Measurements from ENCODE around the gene PIP5K1C. TPM values are rescaled to one million over a fixed set of nuclear protein-coding genes. Genes with fewer than 3 reads are reported as not detected.
A peak's percentile ranks its signal among the peaks of the same experiment; 100 is the strongest.

Gene PIP5K1C
- total RNA-seq, 1 donor from 2014 or later = 65.8 TPM

DNA sequence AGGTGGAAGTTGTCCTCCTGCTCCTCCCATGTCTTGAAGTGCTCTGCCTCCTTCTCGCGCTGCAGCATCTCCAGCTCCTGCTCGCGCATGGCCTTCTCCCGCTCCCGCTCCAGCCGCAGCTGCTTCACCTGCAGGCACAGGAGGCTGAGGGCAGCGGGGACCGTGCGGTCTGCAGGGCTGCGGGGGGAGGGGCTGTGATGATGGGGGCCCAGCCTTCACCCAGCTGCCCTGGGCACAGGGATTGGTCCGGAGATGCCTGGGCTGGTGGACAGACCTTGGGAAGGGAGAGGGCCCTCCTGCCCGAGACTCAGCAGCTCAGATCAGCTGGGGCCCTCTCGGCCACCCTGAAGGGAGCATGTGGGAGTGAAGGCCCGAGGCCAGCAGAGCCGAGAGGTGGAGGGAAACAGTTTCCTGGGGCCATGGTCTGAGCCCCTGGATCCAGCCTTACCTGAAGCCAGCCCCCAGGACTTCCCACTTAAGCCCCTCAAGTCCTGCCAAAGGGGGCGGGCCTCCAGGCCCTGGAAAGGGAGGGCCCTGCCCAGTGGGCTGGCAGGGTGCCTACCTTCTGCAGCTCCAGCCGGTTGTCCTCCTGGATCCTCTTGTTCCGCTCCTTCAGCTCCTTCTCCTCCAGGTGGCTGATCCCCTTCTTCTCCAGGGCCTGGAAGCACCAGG lies 80.0 kb downstream of the PIP5K1C start:
- DNase-seq (ENCODE audit: low spot score) = no peak
- H3K4me1 Mint-ChIP-seq (ENCODE audit: unreplicated experiment) = peaks cover 2% of the 10 kb centered on the region
- no peak overlapping the region for H3K4me3 Mint-ChIP-seq (ENCODE audit: unreplicated experiment)
- TF ChIP-seq, protein P1, sequence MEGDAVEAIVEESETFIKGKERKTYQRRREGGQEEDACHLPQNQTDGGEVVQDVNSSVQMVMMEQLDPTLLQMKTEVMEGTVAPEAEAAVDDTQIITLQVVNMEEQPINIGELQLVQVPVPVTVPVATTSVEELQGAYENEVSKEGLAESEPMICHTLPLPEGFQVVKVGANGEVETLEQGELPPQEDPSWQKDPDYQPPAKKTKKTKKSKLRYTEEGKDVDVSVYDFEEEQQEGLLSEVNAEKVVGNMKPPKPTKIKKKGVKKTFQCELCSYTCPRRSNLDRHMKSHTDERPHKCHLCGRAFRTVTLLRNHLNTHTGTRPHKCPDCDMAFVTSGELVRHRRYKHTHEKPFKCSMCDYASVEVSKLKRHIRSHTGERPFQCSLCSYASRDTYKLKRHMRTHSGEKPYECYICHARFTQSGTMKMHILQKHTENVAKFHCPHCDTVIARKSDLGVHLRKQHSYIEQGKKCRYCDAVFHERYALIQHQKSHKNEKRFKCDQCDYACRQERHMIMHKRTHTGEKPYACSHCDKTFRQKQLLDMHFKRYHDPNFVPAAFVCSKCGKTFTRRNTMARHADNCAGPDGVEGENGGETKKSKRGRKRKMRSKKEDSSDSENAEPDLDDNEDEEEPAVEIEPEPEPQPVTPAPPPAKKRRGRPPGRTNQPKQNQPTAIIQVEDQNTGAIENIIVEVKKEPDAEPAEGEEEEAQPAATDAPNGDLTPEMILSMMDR (IDR thresholded peaks at IDR 0.05; ENCODE audit: unreplicated experiment) = no peak
- H3K36me3 Mint-ChIP-seq (ENCODE audit: low read depth, unreplicated experiment) = peaks cover 8% of the 10 kb centered on the region
- H3K27me3 Mint-ChIP-seq (ENCODE audit: unreplicated experiment) = peaks cover 4% of the 10 kb centered on the region
- H3K27ac Mint-ChIP-seq (ENCODE audit: unreplicated experiment) = no peak overlapping the region
- no peaks in the 10 kb centered on the region for H3K9me3 Mint-ChIP-seq (ENCODE audit: unreplicated experiment)

DNA sequence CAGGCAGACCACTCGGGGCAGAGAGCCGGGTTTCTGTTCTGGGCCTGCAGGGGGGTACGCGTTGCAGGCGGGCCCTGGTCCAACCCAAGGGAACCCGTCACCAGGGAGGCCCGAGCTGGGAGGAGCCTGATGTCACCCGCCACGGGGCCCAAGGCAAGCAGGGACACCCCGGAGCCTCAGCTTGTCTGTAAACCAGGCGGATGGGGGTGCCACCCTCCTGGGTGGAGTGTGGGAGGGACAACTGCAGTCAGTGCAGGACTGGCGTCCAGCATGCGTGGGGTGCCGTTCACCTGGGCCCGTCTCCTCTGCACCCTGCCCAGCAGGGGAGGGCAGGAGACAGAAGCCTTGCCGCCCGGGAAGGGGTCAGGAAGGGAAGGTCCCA lies 80.6 kb downstream of the PIP5K1C start:
- Mint-ChIP-seq H3K9me3 (ENCODE audit: unreplicated experiment) (no peaks in the 10 kb centered on the region), H3K4me3 (ENCODE audit: unreplicated experiment) (no peak overlapping the region), H3K36me3 (ENCODE audit: low read depth, unreplicated experiment) (peaks cover 8% of the 10 kb centered on the region), H3K27ac (ENCODE audit: unreplicated experiment) (no peak overlapping the region), H3K4me1 (ENCODE audit: unreplicated experiment) (no peaks in the 10 kb centered on the region), H3K27me3 (ENCODE audit: unreplicated experiment) (peaks cover 4% of the 10 kb centered on the region)
- TF ChIP-seq, protein P1 (IDR thresholded peaks at IDR 0.05; ENCODE audit: unreplicated experiment) = no peak
- no peak for DNase-seq (ENCODE audit: low spot score)

DNA sequence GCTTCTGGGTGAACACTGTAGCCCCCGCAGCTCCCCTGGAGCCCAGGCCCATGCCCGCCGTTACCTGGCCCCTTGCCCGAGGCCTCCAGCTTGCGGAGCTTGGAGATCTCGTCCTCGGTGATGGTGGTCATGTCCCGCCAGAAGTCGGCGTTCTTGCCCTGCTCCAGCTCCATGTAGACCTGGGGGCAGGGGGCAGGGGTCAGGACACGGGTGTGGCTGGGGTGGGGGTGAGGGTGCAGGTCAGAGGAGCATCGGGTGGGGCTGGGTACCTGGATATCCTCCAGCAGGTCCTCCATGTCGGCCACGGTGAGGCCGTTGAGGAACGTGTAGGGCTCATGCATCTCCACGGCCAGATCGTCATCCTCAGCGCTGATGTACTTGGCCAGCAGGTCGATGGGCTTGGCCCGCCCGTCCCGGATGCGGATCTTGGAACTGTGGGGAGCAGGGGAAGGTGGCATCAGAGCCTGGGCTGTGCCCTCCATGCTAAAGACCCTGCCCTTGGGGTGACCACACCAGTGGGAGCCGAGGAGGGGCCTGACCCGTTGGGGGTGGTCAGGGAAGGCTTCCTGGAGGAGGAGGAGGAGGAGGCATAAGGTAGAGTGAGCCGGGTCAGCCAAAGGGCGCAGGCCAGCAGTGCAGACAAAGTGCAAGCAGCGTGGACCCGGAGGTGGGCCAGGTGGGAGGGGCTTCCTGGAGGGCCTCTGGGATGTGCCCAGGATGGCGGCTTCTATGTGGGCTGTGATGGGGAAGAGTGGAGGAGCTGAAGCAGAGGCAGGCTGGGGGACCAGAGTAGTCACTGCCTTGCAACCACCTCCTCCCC lies 81.2 kb downstream of the PIP5K1C start:
- H3K27me3 Mint-ChIP-seq (ENCODE audit: unreplicated experiment) = peaks cover 4% of the 10 kb centered on the region
- H3K9me3 Mint-ChIP-seq (ENCODE audit: unreplicated experiment) = no peaks in the 10 kb centered on the region
- peaks cover 8% of the 10 kb centered on the region for H3K36me3 Mint-ChIP-seq (ENCODE audit: low read depth, unreplicated experiment)
- no peak overlapping the region for H3K4me3 Mint-ChIP-seq (ENCODE audit: unreplicated experiment)
- no peak for DNase-seq (ENCODE audit: low spot score)
- no peaks in the 10 kb centered on the region for H3K4me1 Mint-ChIP-seq (ENCODE audit: unreplicated experiment)
- H3K27ac Mint-ChIP-seq (ENCODE audit: unreplicated experiment) = no peak overlapping the region
- TF ChIP-seq, protein P1 (IDR thresholded peaks at IDR 0.05; ENCODE audit: unreplicated experiment) = no peak

DNA sequence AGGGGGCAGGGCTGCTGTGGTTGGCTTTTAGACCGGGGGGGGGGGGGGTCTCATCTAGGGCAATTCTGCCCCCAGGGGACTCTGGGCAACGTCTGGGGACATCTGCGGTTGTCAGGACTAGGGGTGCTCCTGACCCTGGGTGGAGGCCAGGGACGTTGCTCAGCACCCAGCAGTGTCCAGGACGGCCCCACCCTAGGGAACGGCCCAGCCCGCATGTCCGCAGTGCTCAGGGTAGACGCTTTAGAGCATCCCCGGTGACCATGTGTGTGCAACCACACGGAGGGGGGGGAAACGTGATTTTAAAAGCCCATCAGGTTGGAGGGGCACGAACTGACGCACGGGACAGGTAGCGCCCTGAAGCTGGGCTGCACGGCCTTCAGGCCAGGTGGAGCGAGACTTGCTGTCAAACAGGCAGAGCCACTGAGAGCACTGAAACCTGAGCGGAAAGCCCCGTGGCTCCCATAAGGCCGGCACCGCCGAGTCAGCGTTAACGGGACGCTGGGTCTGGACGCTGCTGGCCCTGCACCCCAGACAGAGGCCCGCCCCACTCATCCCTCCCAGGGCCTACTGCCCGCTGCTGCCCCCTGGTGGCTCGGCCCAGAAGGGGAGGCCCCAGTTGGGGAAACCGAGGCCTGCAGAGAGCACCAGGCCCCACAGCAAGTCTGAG lies 82.0 kb downstream of the PIP5K1C start:
- H3K36me3 Mint-ChIP-seq (ENCODE audit: low read depth, unreplicated experiment) = peaks cover 8% of the 10 kb centered on the region
- H3K4me3 Mint-ChIP-seq (ENCODE audit: unreplicated experiment) = no peak overlapping the region
- TF ChIP-seq, protein P1 (IDR thresholded peaks at IDR 0.05; ENCODE audit: unreplicated experiment) = peak; percentile 93
- no peak overlapping the region for H3K27ac Mint-ChIP-seq (ENCODE audit: unreplicated experiment)
- DNase-seq (ENCODE audit: low spot score) = peak; percentile 67
- H3K27me3 Mint-ChIP-seq (ENCODE audit: unreplicated experiment) = peaks cover 8% of the 10 kb centered on the region
- H3K4me1 Mint-ChIP-seq (ENCODE audit: unreplicated experiment) = no peaks in the 10 kb centered on the region
- H3K9me3 Mint-ChIP-seq (ENCODE audit: unreplicated experiment) = no peaks in the 10 kb centered on the region
